ENCODE results near the gene RHOJ.
"Not testable (repeated sequence)": the region's sequence is repeated elsewhere in the genome, so short reads cannot be mapped to it uniquely, and the experiment has no call there.

RHOJ gene

DNA sequence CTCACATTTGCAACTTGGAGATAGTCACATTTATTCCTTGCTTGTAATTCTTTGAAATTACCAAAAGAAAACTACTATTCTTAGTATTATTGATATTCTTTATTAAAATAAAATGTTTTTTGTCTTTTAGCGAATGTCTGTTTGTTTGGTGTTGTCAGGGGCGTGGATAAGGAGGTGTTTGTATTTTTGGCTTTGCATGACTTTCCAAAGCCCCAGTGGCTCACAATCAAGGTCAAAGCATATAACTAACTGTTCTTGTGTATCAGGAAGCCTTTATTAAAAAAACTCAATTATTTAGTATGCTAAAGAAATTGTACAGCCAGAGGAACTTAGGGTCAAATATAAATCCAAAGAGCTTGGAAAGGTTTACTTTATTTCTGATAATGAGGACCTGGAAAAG, 96.6 kb downstream of the RHOJ start:
- Histone ChIP-seq H3K36me3 (ENCODE audit: control insufficient read depth, insufficient read depth, low read length) (no peaks in the 10 kb centered on the region), H3K9ac (ENCODE audit: low read length) (no peak overlapping the region), H3K4me3 (ENCODE audit: low read depth, low read length) (no peak overlapping the region), H3K27me3 (ENCODE audit: control insufficient read depth, insufficient read depth, low read length) (no peaks in the 10 kb centered on the region), H3K27ac (ENCODE audit: low read depth, low read length) (no peak overlapping the region), H3K4me1 (ENCODE audit: control insufficient read depth, insufficient read depth, low read length) (no peaks in the 10 kb centered on the region), H3K9me3 (ENCODE audit: control insufficient read depth, insufficient read depth, low read depth, low read length) (no peaks in the 10 kb centered on the region)

DNA sequence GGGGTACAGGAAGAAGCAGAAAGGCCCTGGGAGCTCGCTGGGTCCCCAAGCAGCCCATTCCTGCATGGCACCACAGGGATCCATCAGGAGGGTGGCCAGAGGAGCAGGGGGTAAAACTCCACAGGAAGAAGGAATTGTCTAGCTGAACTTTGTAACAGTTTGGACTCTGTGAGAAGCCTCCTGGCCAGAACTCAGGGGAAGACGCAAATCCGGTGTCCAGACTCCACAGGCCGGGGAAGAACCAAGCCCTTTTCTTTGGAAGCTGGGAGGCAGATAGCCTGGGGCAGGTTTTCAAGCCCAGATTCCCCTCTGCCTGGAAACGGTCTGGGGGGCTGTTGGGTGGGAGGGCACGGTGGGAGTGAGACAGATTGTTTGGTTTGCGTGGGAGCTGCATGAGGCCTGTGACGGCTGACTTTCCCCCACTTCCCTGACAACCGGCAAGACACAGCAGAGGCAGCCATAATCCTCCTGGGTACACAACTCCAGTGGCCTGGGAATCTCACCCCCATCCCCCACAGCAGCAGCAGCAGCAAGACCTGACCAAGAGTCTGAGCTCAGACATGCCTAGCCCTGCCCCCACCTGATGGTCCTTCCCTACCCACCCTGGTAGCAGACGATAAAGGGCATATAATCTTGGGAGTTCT, 97.8 kb downstream of the RHOJ start:
- H3K4me3 ChIP-seq (ENCODE audit: low read depth, low read length), result no peak overlapping the region
- H3K9me3 ChIP-seq (ENCODE audit: control insufficient read depth, insufficient read depth, low read depth, low read length), result no peaks in the 10 kb centered on the region
- H3K4me1 ChIP-seq (ENCODE audit: control insufficient read depth, insufficient read depth, low read length), result no peaks in the 10 kb centered on the region
- no peak overlapping the region for H3K27ac ChIP-seq (ENCODE audit: low read depth, low read length)
- no peaks in the 10 kb centered on the region for H3K36me3 ChIP-seq (ENCODE audit: control insufficient read depth, insufficient read depth, low read length)
- no peak overlapping the region for H3K9ac ChIP-seq (ENCODE audit: low read length)
- no peaks in the 10 kb centered on the region for H3K27me3 ChIP-seq (ENCODE audit: control insufficient read depth, insufficient read depth, low read length)

DNA sequence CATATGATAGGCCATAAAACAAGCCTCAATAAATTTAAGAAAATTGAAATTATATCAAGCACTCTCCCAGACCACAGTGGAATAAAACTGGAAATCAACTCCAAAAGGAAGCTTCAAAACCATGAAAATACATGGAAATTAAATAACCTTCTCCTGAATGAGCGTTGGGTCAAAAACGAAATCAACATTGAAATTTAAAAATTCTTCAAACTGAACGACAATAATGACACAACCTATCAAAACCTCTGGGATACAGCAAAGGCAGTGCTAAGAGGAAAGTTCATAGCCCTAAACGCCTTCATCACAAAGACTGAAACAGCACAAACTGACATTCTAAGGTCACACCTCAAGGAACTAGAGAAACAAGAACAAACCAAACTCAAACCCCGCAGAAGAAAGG, 100.2 kb downstream of the RHOJ start:
- H3K27me3 ChIP-seq (ENCODE audit: control insufficient read depth, insufficient read depth, low read length); H3K36me3 ChIP-seq (ENCODE audit: control insufficient read depth, insufficient read depth, low read length); H3K9me3 ChIP-seq (ENCODE audit: control insufficient read depth, insufficient read depth, low read depth, low read length); H3K4me1 ChIP-seq (ENCODE audit: control insufficient read depth, insufficient read depth, low read length); H3K9ac ChIP-seq (ENCODE audit: low read length); H3K27ac ChIP-seq (ENCODE audit: low read depth, low read length); H3K4me3 ChIP-seq (ENCODE audit: low read depth, low read length): not testable (repeated sequence)

DNA sequence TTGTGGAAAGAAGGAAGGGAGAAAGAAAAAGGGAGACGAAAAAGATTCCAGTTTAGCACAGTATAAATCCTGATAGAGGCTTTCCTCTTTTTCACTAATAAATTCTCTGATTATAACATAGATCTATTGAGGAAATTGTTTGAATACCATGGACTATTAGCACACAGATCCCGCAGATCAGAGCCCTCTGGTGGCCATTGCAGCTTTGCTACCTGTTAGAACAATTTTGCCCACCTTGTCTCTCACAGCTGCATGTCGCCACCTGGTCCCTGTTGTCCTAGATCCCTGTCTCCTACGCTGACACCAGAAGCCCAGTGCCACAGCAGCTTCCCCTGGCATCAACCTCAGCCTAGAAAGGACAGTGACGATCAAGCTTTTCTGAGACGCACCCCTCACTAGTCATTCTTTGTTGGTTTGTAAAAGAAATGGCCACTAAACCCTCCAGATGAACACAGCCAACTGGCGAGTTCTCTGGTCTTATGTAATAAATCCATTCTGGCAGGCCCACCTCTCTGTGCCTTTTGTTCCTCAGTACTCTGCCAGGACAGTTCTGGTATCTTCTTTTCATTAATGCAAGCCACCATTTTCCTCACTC, 104.6 kb downstream of the RHOJ start:
- Histone ChIP-seq H3K27me3 (ENCODE audit: control insufficient read depth, insufficient read depth, low read length) (no peaks in the 10 kb centered on the region), H3K27ac (ENCODE audit: low read depth, low read length) (no peak overlapping the region), H3K9me3 (ENCODE audit: control insufficient read depth, insufficient read depth, low read depth, low read length) (no peaks in the 10 kb centered on the region), H3K9ac (ENCODE audit: low read length) (no peak overlapping the region), H3K4me1 (ENCODE audit: control insufficient read depth, insufficient read depth, low read length) (no peaks in the 10 kb centered on the region), H3K36me3 (ENCODE audit: control insufficient read depth, insufficient read depth, low read length) (no peaks in the 10 kb centered on the region), H3K4me3 (ENCODE audit: low read depth, low read length) (no peak overlapping the region)

DNA sequence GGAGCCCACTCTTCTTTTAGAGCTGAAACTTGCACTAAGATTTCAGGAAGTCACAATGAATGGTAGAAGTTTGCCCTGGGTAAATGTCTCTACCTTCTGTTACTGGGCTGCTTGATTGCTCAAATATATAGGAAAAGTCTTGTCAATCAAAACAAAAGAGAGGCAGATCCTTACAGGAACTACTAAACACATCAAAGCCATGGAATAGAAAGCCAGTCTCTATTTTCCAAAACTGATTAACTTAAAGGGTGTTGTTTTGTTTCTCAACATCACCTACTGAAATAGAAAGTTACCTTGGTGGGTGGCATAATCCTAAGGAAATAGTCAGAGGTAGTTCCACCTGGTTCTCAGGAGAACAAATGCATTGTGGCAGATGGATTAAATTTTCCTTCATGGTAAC, 114.6 kb downstream of the RHOJ start, which contains the start of gene GPHB5:
TSS of gene GPHB5 (minus strand) at position 101 of the 400 bp plus-strand sequence. CDS start 1,086 bp downstream, outside the sequence.
- no peaks in the 10 kb centered on the region for H3K36me3 ChIP-seq (ENCODE audit: control insufficient read depth, insufficient read depth, low read length)
- no peak within 1 kb of the TSS for H3K27ac ChIP-seq (ENCODE audit: low read depth, low read length)
- 0 out of 2 replicates have a peak, but pooled peaks cover 5% of the 10 kb centered on the region for H3K4me1 ChIP-seq (ENCODE audit: control insufficient read depth, insufficient read depth, low read length)
- H3K9ac ChIP-seq (ENCODE audit: low read length), result no peak within 1 kb of the TSS
- H3K4me3 ChIP-seq (ENCODE audit: low read depth, low read length), result no peak within 1 kb of the TSS
- no peaks in the 10 kb centered on the region for H3K27me3 ChIP-seq (ENCODE audit: control insufficient read depth, insufficient read depth, low read length)
- H3K9me3 ChIP-seq (ENCODE audit: control insufficient read depth, insufficient read depth, low read depth, low read length), result no peaks in the 10 kb centered on the region

DNA sequence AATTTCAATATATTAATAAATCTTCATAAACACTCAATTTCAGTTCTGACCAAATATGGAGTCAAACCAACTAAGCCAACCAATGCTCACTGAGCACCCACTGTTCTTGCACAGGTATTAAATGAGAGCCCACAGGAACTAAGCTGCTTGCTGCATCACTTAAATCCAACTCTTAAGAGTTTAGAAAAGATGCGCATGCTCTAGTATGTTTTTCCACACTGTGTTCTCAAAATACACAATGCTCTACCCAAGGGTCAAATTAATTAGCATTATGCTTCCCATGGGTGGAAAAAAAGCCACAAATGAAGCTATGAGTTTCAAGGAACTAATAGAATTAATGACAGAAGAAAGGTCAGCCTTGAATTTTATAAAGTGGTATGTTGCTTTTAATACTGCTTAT, 118.2 kb downstream of the RHOJ start:
- Histone ChIP-seq H3K36me3 (ENCODE audit: control insufficient read depth, insufficient read depth, low read length) (no peaks in the 10 kb centered on the region), H3K9ac (ENCODE audit: low read length) (no peak overlapping the region), H3K27me3 (ENCODE audit: control insufficient read depth, insufficient read depth, low read length) (no peaks in the 10 kb centered on the region), H3K4me1 (ENCODE audit: control insufficient read depth, insufficient read depth, low read length) (0 out of 2 replicates have a peak, but pooled peaks cover 5% of the 10 kb centered on the region), H3K27ac (ENCODE audit: low read depth, low read length) (no peak overlapping the region), H3K9me3 (ENCODE audit: control insufficient read depth, insufficient read depth, low read depth, low read length) (no peaks in the 10 kb centered on the region), H3K4me3 (ENCODE audit: low read depth, low read length) (no peak overlapping the region)

DNA sequence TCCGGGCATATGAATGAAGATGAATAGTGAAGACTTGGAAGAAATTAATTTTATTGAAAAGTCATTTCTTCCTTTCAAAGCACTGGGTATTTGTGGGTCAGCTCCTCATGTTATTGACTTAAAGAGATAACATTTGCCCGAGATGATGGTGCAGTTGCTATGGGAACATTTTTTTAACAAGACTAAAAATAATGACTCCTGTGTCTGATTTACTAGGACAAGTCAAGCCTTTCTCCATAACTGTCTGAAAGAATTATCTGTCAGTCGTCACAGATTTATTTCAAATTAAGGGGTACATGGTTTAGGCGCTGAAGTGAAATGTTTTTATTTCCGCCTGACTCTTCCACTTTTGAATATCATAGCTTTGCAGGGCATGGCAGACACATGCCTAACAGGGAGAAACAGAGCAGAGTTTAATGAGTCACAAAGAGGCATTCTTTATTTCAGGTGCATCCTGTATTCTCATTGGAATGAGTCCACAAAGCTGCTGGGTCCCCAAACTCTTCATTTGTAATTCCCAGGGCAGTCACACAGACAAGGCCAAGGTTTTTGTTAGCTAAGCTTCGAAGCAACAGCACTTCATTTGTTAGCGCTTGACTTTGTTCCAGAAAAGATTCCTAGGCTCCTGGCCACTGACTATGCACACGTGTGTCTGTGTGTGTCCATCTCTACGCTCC, 118.8 kb downstream of the RHOJ start:
- Histone ChIP-seq H3K36me3 (ENCODE audit: control insufficient read depth, insufficient read depth, low read length) (no peaks in the 10 kb centered on the region), H3K27me3 (ENCODE audit: control insufficient read depth, insufficient read depth, low read length) (no peaks in the 10 kb centered on the region), H3K4me1 (ENCODE audit: control insufficient read depth, insufficient read depth, low read length) (0 out of 2 replicates have a peak, but pooled peaks cover 5% of the 10 kb centered on the region), H3K9ac (ENCODE audit: low read length) (no peak overlapping the region), H3K27ac (ENCODE audit: low read depth, low read length) (no peak overlapping the region), H3K9me3 (ENCODE audit: control insufficient read depth, insufficient read depth, low read depth, low read length) (no peaks in the 10 kb centered on the region), H3K4me3 (ENCODE audit: low read depth, low read length) (no peak overlapping the region)

DNA sequence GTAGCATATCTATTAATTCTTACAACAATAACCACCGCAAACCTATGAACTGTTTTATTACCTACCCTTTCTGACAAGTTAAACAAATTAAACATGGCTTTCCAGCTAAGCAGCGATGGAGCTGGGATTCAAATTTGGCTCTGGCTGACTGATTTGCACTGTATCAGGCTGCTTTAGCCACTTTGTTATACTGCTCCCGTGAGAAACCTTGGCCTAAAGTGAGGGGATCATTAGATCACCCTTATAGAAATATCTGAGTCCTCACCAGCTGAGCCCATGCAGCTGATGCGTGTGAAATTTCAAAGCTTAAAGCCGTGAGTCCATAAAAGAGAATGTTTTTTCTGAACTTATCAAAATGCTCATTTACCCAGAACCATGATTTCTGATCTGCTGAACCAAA, 122.6 kb downstream of the RHOJ start:
- Histone ChIP-seq H3K9me3 (ENCODE audit: control insufficient read depth, insufficient read depth, low read depth, low read length) (no peaks in the 10 kb centered on the region), H3K4me3 (ENCODE audit: low read depth, low read length) (no peak overlapping the region), H3K4me1 (ENCODE audit: control insufficient read depth, insufficient read depth, low read length) (0 out of 2 replicates have a peak, but pooled peaks cover 5% of the 10 kb centered on the region), H3K27me3 (ENCODE audit: control insufficient read depth, insufficient read depth, low read length) (no peaks in the 10 kb centered on the region), H3K27ac (ENCODE audit: low read depth, low read length) (no peak overlapping the region), H3K36me3 (ENCODE audit: control insufficient read depth, insufficient read depth, low read length) (no peaks in the 10 kb centered on the region), H3K9ac (ENCODE audit: low read length) (no peak overlapping the region)

DNA sequence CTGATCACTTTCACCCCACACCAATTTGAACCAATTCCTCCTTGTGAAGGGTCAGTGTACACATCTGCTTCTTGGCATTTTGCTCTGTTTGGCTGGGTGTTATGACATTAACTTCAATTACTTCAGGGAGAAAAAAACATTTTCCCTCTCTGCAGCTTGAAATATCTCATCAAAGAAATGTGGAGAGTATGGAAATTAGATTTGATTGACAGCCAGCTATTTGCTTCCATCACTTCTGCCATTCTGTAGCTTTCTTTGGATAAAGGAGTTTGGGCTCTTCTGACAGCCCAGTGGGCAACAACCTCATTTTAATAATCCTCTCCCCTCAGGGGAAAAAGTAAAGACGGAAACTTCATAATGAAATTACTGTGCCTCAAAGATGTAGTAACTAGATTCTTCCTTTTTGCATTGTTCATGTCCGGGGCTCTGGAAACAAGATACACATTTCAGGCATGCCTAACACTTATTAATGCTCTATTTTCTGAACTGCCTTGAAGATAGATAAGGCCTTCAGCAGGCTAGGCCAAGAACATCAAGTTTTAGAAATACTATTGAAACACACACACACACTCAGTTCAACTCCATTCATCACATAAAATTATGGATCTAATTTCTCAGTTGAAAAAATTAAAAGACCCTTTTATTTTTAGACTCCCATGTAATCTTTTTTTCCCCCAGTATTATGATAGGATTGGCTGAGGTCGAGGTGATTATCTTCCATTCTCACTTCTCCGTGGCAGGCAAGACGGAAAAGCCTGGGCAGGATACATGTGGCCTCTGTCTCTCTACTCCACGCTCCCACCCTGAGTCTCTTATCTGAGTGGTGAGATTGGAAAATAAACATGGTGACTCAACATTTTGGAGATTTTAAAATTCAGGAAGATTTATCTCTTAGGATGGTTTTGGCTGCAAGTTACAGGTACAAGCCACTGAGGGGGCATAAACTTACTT, 124.8 kb downstream of the RHOJ start:
- Histone ChIP-seq H3K27ac (ENCODE audit: low read depth, low read length) (no peak overlapping the region), H3K27me3 (ENCODE audit: control insufficient read depth, insufficient read depth, low read length) (no peaks in the 10 kb centered on the region), H3K4me1 (ENCODE audit: control insufficient read depth, insufficient read depth, low read length) (no peaks in the 10 kb centered on the region), H3K9ac (ENCODE audit: low read length) (no peak overlapping the region), H3K9me3 (ENCODE audit: control insufficient read depth, insufficient read depth, low read depth, low read length) (no peaks in the 10 kb centered on the region), H3K36me3 (ENCODE audit: control insufficient read depth, insufficient read depth, low read length) (no peaks in the 10 kb centered on the region), H3K4me3 (ENCODE audit: low read depth, low read length) (no peak overlapping the region)

DNA sequence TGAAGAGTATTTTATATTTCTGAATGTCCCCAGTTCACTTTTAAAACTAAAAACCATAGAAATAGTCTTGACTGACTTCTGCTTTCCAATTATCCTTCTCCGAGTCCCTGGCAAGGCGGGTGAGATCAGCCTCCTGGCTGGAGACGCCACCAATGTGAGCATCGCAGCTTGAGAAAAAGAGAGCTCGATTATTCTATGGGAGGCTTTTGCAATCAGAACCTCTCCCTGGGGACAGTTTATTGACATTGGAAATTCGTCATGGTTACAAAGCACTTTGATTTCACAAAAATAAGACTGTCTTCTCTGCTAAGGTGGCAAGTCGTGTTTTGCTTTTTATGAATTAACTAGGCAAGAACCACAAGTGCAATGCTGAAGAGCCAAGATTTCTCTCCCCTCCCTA, 138.1 kb downstream of the RHOJ start:
- H3K27ac ChIP-seq (ENCODE audit: low read depth, low read length), result no peak overlapping the region
- H3K9ac ChIP-seq (ENCODE audit: low read length), result no peak overlapping the region
- H3K4me3 ChIP-seq (ENCODE audit: low read depth, low read length), result no peak overlapping the region
- H3K27me3 ChIP-seq (ENCODE audit: control insufficient read depth, insufficient read depth, low read length), result no peaks in the 10 kb centered on the region
- H3K36me3 ChIP-seq (ENCODE audit: control insufficient read depth, insufficient read depth, low read length), result no peaks in the 10 kb centered on the region
- no peaks in the 10 kb centered on the region for H3K4me1 ChIP-seq (ENCODE audit: control insufficient read depth, insufficient read depth, low read length)
- H3K9me3 ChIP-seq (ENCODE audit: control insufficient read depth, insufficient read depth, low read depth, low read length), result no peaks in the 10 kb centered on the region
